Neural progenitor cell (in vitro differentiated cells): ENCODE results near the gene VHLL.

Experiments used
- EZH2 ChIP-seq: fragments of 200-600 bp; sonication (generic); IDR thresholded peaks from 2 replicates; pipeline ENCODE4 v1.6.1; 2017; ENCODE audit warnings: antibody characterized with exemption, mild to moderate bottlenecking, moderate library complexity
- EZH2phosphoT487 ChIP-seq: fragments of 200-600 bp; sonication (generic); IDR thresholded peaks from 2 replicates; pipeline ENCODE4 v1.6.1; 2017; ENCODE audit warnings: antibody characterized with exemption
- TF ChIP-seq, protein P1 (sequence below): fragments of 200-600 bp; sonication (generic); IDR thresholded peaks from 2 replicates; pipeline ENCODE4 v1.5.1; 2017; ENCODE audit warnings: antibody characterized with exemption, mild to moderate bottlenecking

DNA sequence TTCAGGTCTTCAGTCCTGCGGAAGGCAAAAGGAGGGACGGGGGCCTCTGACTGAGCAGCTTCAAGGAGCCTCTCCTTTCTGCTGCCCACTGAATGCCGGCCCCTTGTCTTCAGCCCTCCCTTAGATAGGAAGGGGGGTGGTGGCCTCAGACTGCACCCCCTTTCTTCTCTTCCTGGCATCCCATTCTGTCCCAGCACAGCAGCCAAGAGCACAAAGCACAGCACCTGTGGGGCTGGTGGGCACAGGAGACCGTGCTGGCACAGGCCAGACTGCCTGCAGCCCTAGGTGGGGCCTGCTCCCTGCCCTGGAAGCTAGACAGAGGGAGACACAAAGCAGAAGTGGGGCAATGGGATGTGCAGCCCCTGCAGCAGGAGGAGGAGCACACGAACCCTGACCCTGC is 49.5 kb downstream of the VHLL start:
- TF ChIP-seq, protein P1, sequence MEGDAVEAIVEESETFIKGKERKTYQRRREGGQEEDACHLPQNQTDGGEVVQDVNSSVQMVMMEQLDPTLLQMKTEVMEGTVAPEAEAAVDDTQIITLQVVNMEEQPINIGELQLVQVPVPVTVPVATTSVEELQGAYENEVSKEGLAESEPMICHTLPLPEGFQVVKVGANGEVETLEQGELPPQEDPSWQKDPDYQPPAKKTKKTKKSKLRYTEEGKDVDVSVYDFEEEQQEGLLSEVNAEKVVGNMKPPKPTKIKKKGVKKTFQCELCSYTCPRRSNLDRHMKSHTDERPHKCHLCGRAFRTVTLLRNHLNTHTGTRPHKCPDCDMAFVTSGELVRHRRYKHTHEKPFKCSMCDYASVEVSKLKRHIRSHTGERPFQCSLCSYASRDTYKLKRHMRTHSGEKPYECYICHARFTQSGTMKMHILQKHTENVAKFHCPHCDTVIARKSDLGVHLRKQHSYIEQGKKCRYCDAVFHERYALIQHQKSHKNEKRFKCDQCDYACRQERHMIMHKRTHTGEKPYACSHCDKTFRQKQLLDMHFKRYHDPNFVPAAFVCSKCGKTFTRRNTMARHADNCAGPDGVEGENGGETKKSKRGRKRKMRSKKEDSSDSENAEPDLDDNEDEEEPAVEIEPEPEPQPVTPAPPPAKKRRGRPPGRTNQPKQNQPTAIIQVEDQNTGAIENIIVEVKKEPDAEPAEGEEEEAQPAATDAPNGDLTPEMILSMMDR, result no peak
- TF ChIP-seq EZH2 (no peak), EZH2phosphoT487 (no peak)
